ENCODE data around the gene VMAC. TPM values are rescaled to one million over a fixed set of nuclear protein-coding genes. Genes with fewer than 3 reads are reported as not detected.

The VMAC gene
- total RNA-seq, 1 experiment from 2014 or later: 4.3 TPM

- Mint-ChIP-seq H3K27me3 (ENCODE audit: unreplicated experiment) (no peaks in the 10 kb centered on the region), H3K4me3 (ENCODE audit: low read depth, unreplicated experiment) (no peak overlapping the region), H3K4me1 (ENCODE audit: low read depth, unreplicated experiment) (no peaks in the 10 kb centered on the region), H3K9me3 (ENCODE audit: low read depth, unreplicated experiment) (no peaks in the 10 kb centered on the region), H3K27ac (ENCODE audit: unreplicated experiment) (no peak overlapping the region), H3K36me3 (ENCODE audit: insufficient read depth, unreplicated experiment) (peaks cover 31% of the 10 kb centered on the region)
- TF ChIP-seq, protein P1, sequence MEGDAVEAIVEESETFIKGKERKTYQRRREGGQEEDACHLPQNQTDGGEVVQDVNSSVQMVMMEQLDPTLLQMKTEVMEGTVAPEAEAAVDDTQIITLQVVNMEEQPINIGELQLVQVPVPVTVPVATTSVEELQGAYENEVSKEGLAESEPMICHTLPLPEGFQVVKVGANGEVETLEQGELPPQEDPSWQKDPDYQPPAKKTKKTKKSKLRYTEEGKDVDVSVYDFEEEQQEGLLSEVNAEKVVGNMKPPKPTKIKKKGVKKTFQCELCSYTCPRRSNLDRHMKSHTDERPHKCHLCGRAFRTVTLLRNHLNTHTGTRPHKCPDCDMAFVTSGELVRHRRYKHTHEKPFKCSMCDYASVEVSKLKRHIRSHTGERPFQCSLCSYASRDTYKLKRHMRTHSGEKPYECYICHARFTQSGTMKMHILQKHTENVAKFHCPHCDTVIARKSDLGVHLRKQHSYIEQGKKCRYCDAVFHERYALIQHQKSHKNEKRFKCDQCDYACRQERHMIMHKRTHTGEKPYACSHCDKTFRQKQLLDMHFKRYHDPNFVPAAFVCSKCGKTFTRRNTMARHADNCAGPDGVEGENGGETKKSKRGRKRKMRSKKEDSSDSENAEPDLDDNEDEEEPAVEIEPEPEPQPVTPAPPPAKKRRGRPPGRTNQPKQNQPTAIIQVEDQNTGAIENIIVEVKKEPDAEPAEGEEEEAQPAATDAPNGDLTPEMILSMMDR (IDR thresholded peaks at IDR 0.05; ENCODE audit: unreplicated experiment): no peak
- intact Hi-C loops (cut with micrococcal nuclease; ENCODE audit: unreplicated experiment): no loop called here
- no TSS peak for BruUV-seq (replicated peaks)
- DNase-seq: no peak
- CTCF ChIA-PET: no interaction called here
Observed at GRCh38 chr19:5926641-5927440, 22.2 kb downstream of the VMAC start.

GRCh38 chr19:5927441-5927821 lies 22.8 kb downstream of the VMAC start:
- no peak overlapping the region for H3K27ac Mint-ChIP-seq (ENCODE audit: unreplicated experiment)
- H3K27me3 Mint-ChIP-seq (ENCODE audit: unreplicated experiment): no peaks in the 10 kb centered on the region
- H3K4me3 Mint-ChIP-seq (ENCODE audit: low read depth, unreplicated experiment): no peak overlapping the region
- CTCF ChIA-PET: no interaction called here
- no peak for DNase-seq
- BruUV-seq (replicated peaks): no TSS peak
- H3K36me3 Mint-ChIP-seq (ENCODE audit: insufficient read depth, unreplicated experiment): peaks cover 31% of the 10 kb centered on the region
- no peaks in the 10 kb centered on the region for H3K4me1 Mint-ChIP-seq (ENCODE audit: low read depth, unreplicated experiment)
- intact Hi-C loops (cut with micrococcal nuclease; ENCODE audit: unreplicated experiment): no loop called here
- TF ChIP-seq, protein P1 (IDR thresholded peaks at IDR 0.05; ENCODE audit: unreplicated experiment): no peak
- no peaks in the 10 kb centered on the region for H3K9me3 Mint-ChIP-seq (ENCODE audit: low read depth, unreplicated experiment)

DNA sequence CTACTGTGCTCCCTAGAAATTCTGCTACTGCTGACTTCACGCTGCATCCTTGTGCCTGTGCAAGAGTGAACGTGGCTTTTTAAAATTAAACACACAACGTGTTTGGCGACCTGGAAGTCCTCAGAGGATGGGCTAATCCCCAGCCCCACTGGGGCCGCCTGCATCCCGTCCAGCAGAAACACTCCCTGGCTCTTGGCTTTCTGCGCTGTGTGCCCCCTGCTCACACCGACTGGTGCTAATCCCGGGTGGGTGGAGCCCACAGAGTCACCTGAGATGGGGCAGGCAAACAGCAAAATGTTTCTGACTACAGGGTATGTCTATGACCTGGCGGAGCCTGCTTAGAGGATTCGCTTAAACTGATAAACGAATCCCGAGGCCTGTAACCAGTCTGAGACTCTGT lies 24.5 kb downstream of the VMAC start:
- DNase-seq: no peak
- peaks cover 22% of the 10 kb centered on the region for H3K36me3 Mint-ChIP-seq (ENCODE audit: insufficient read depth, unreplicated experiment)
- H3K27ac Mint-ChIP-seq (ENCODE audit: unreplicated experiment): no peak overlapping the region
- BruUV-seq (replicated peaks): no TSS peak
- intact Hi-C loops (cut with micrococcal nuclease; ENCODE audit: unreplicated experiment): no loop called here
- no peak overlapping the region for H3K4me3 Mint-ChIP-seq (ENCODE audit: low read depth, unreplicated experiment)
- H3K27me3 Mint-ChIP-seq (ENCODE audit: unreplicated experiment): no peaks in the 10 kb centered on the region
- CTCF ChIA-PET: no interaction called here
- TF ChIP-seq, protein P1 (IDR thresholded peaks at IDR 0.05; ENCODE audit: unreplicated experiment): no peak
- no peaks in the 10 kb centered on the region for H3K9me3 Mint-ChIP-seq (ENCODE audit: low read depth, unreplicated experiment)
- no peaks in the 10 kb centered on the region for H3K4me1 Mint-ChIP-seq (ENCODE audit: low read depth, unreplicated experiment)

DNA sequence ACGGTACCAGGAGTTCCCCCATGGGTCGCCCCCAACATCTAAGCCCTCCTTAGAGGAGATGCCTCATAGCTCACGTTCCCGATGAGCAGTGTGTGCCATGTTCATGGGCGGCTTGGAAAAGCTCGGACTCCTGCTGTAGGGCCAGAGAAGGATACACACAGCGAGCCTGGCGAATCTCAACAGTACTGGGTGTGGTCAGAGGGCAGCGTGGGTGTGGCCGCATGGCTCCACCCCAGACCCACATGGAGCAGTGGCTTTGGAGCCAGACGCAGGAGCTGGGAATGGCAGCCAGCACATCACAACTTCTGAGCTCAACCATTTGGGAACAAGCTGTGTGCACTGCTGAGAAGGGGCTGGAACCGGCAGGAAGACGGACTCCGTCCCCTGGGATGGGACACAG lies 25.0 kb downstream of the VMAC start:
- intact Hi-C loops (cut with micrococcal nuclease; ENCODE audit: unreplicated experiment): no loop called here
- H3K4me1 Mint-ChIP-seq (ENCODE audit: low read depth, unreplicated experiment): no peaks in the 10 kb centered on the region
- CTCF ChIA-PET: no interaction called here
- H3K36me3 Mint-ChIP-seq (ENCODE audit: insufficient read depth, unreplicated experiment): peaks cover 22% of the 10 kb centered on the region
- H3K27ac Mint-ChIP-seq (ENCODE audit: unreplicated experiment): no peak overlapping the region
- no peaks in the 10 kb centered on the region for H3K9me3 Mint-ChIP-seq (ENCODE audit: low read depth, unreplicated experiment)
- no peak overlapping the region for H3K4me3 Mint-ChIP-seq (ENCODE audit: low read depth, unreplicated experiment)
- TF ChIP-seq, protein P1 (IDR thresholded peaks at IDR 0.05; ENCODE audit: unreplicated experiment): no peak
- H3K27me3 Mint-ChIP-seq (ENCODE audit: unreplicated experiment): no peaks in the 10 kb centered on the region
- BruUV-seq (replicated peaks): no TSS peak
- DNase-seq: no peak

All from Calu3 (cell line).